Measurements from ENCODE around the gene CIAO2B. TPM values are rescaled to one million over a fixed set of nuclear protein-coding genes. Genes with fewer than 3 reads are reported as not detected.

The CIAO2B gene
- total RNA-seq, 2 experiments from 2014 or later, result 150 to 162 TPM

- Mint-ChIP-seq H3K4me3 (no peak overlapping the region), H3K36me3 (ENCODE audit: low read depth) (peaks cover 33% of the 10 kb centered on the region), H3K4me1 (ENCODE audit: low read depth) (peaks cover 25% of the 10 kb centered on the region), H3K9me3 (no peaks in the 10 kb centered on the region), H3K27me3 (no peaks in the 10 kb centered on the region), H3K27ac (no peak overlapping the region)
- ATAC-seq (no peak), DNase-seq (no peak)
- ChIA-PET POLR2A (interaction anchor here (1.3 to 3.1 kb wide), 2 partner anchors 10 to 18 kb away, joined by 3 to 14 read pairs; partner anchors contain the start of gene PDP2), CTCF (interaction anchor here (1.2 to 3.4 kb wide), 6 partner anchors 9 to 163 kb away, joined by 3 to 11 read pairs (median 5); partner anchors contain the start of gene NAE1)
- intact Hi-C loops (cut with micrococcal nuclease), result no loop called here
- no peak for TF ChIP-seq CTCF (IDR thresholded peaks at IDR 0.05)
These were observed 43.4 kb downstream of the CIAO2B start for GRCh38 chr16:66890799-66891198.

- no peak for TF ChIP-seq CTCF (IDR thresholded peaks at IDR 0.05)
- Mint-ChIP-seq H3K36me3 (ENCODE audit: low read depth) (peaks cover 40% of the 10 kb centered on the region), H3K27me3 (no peaks in the 10 kb centered on the region), H3K9me3 (no peaks in the 10 kb centered on the region), H3K27ac (no peak overlapping the region), H3K4me1 (ENCODE audit: low read depth) (peaks cover 36% of the 10 kb centered on the region), H3K4me3 (no peak overlapping the region)
- intact Hi-C loops (cut with micrococcal nuclease), result no loop called here
- POLR2A ChIA-PET, result no interaction called here
- CTCF ChIA-PET, result interaction anchor here (2.6 to 3.4 kb wide), 2 partner anchors 17 to 39 kb away, joined by 10 to 11 read pairs; no protein-coding TSS in a partner anchor
- DNase-seq, result no peak
- no peak for ATAC-seq
These were observed 44.6 kb downstream of the CIAO2B start for GRCh38 chr16:66889622-66890021.

GRCh38 chr16:66888647-66889615 lies 45.3 kb downstream of the CIAO2B start:
- H3K36me3 Mint-ChIP-seq (ENCODE audit: low read depth), result peaks cover 44% of the 10 kb centered on the region
- H3K4me1 Mint-ChIP-seq (ENCODE audit: low read depth), result peaks cover 39% of the 10 kb centered on the region
- intact Hi-C loops (cut with micrococcal nuclease), result no loop called here
- no peaks in the 10 kb centered on the region for H3K27me3 Mint-ChIP-seq
- H3K9me3 Mint-ChIP-seq, result no peaks in the 10 kb centered on the region
- ChIA-PET CTCF (interaction anchor here (2.6 to 3.4 kb wide), 2 partner anchors 16 to 39 kb away, joined by 10 to 11 read pairs; no protein-coding TSS in a partner anchor), POLR2A (no interaction called here)
- H3K4me3 Mint-ChIP-seq, result no peak overlapping the region
- no peak for TF ChIP-seq CTCF (IDR thresholded peaks at IDR 0.05)
- ATAC-seq (no peak), DNase-seq (no peak)
- peak overlapping the region; percentile 66 for H3K27ac Mint-ChIP-seq

GRCh38 chr16:66886914-66887313 lies 47.3 kb downstream of the CIAO2B start:
- Mint-ChIP-seq H3K27ac (no peak overlapping the region), H3K4me1 (ENCODE audit: low read depth) (peaks cover 46% of the 10 kb centered on the region), H3K4me3 (no peak overlapping the region), H3K36me3 (ENCODE audit: low read depth) (peaks cover 46% of the 10 kb centered on the region), H3K27me3 (no peaks in the 10 kb centered on the region), H3K9me3 (no peaks in the 10 kb centered on the region)
- intact Hi-C loops (cut with micrococcal nuclease), result no loop called here
- TF ChIP-seq CTCF (IDR thresholded peaks at IDR 0.05), result no peak
- ChIA-PET POLR2A (interaction anchor here (1.7 kb wide), 1 partner anchor 12 kb away, joined by 5 read pairs; no protein-coding TSS in a partner anchor), CTCF (interaction anchor here (0.9 kb wide), 1 partner anchor 19 kb away, joined by 3 read pairs; no protein-coding TSS in a partner anchor)
- ATAC-seq (no peak), DNase-seq (no peak)

All from activated CD8-positive, alpha-beta T cell treated with anti-CD3 and anti-CD28 coated beads for 36 hours (primary cell).